Skeletal muscle cell (primary cell): ENCODE results near the gene ARPC5.
"Not testable (repeated sequence)": the region's sequence is repeated elsewhere in the genome, so short reads cannot be mapped to it uniquely, and the experiment has no call there.

ENCODE experiments used
- DNase-seq: peaks from one replicate; pipeline ENCODE4 v3.0.0-alpha.2; 2010; ENCODE audit warnings: low read depth
- H3K4me3 ChIP-seq: 2 replicates; pipeline ENCODE4 v1.5.1; 2011; ENCODE audit warnings: low read depth, mild to moderate bottlenecking, control low read depth, low read length, moderate library complexity

Gene ARPC5

GRCh38 chr1:183651612-183652011 lies 16.0 kb upstream of the ARPC5 start:
- H3K4me3 ChIP-seq = no peak overlapping the region
- no peak for DNase-seq

- no peak for DNase-seq
- no peak overlapping the region for H3K4me3 ChIP-seq
These were observed 12.5 kb upstream of the ARPC5 start for GRCh38 chr1:183648042-183648441.

- no peak overlapping the region for H3K4me3 ChIP-seq
- no peak for DNase-seq
These were observed 11.2 kb upstream of the ARPC5 start for GRCh38 chr1:183646776-183647175.

GRCh38 chr1:183645531-183645930 lies 9.9 kb upstream of the ARPC5 start:
- no peak overlapping the region for H3K4me3 ChIP-seq
- no peak for DNase-seq

- no peak for DNase-seq
- H3K4me3 ChIP-seq = no peak overlapping the region
These were observed 6.6 kb upstream of the ARPC5 start for GRCh38 chr1:183642166-183642565.

- no peak for DNase-seq
- no peak overlapping the region for H3K4me3 ChIP-seq
These were observed 4.6 kb upstream of the ARPC5 start for GRCh38 chr1:183640193-183640592.

GRCh38 chr1:183638649-183639387 lies 3.2 kb upstream of the ARPC5 start:
- H3K4me3 ChIP-seq = no peak overlapping the region
- no peak for DNase-seq

GRCh38 chr1:183636783-183637182 lies 1.2 kb upstream of the ARPC5 start:
- no peak for DNase-seq
- H3K4me3 ChIP-seq = peak overlapping the region; percentile 82

- DNase-seq = no peak
These were observed 725 bp upstream of the ARPC5 start for GRCh38 chr1:183636334-183636682.

GRCh38 chr1:183635099-183635605 lies 431 bp downstream of the ARPC5 start:
- no peak for DNase-seq
- peak overlapping the region; percentile 82 for H3K4me3 ChIP-seq

More at GRCh38 chr1:183636334-183636682, 725 bp upstream of the ARPC5 start:
- peak overlapping the region; percentile 82 for H3K4me3 ChIP-seq

GRCh38 chr1:183634429-183635065 lies 1.0 kb downstream of the ARPC5 start:
- DNase-seq = no peak
- H3K4me3 ChIP-seq = peak overlapping the region; percentile 82

GRCh38 chr1:183633676-183634343 lies 1.8 kb downstream of the ARPC5 start:
- peak overlapping the region; percentile 82 for H3K4me3 ChIP-seq
- peak; percentile 71 for DNase-seq

- no peak for DNase-seq
- H3K4me3 ChIP-seq = peak overlapping the region; percentile 82
These were observed 2.6 kb downstream of the ARPC5 start for GRCh38 chr1:183632964-183633363.

- H3K4me3 ChIP-seq = no peak overlapping the region
- peak; percentile 33 for DNase-seq
These were observed 3.5 kb downstream of the ARPC5 start for GRCh38 chr1:183632114-183632513.

GRCh38 chr1:183630748-183631147 lies 4.8 kb downstream of the ARPC5 start:
- no peak overlapping the region for H3K4me3 ChIP-seq
- DNase-seq = no peak

- no peak for DNase-seq
- no peak overlapping the region for H3K4me3 ChIP-seq
These were observed 7.0 kb downstream of the ARPC5 start for GRCh38 chr1:183628537-183628936.

- H3K4me3 ChIP-seq, DNase-seq: not testable (repeated sequence)
These were observed 9.3 kb downstream of the ARPC5 start for GRCh38 chr1:183626236-183626635.

- peak; percentile 37 for DNase-seq
- H3K4me3 ChIP-seq = no peak overlapping the region
These were observed 12.4 kb downstream of the ARPC5 start for GRCh38 chr1:183622884-183623785.

GRCh38 chr1:183622013-183622412 lies 13.6 kb downstream of the ARPC5 start:
- no peak for DNase-seq
- H3K4me3 ChIP-seq = no peak overlapping the region
